Neural progenitor cell (in vitro differentiated cells): ENCODE data around the gene FHAD1.

ENCODE experiments used
- CTCF ChIP-seq: fragments of 200-600 bp; sonication (generic); IDR thresholded peaks from 2 replicates; pipeline ENCODE4 v1.5.1; 2017; ENCODE audit warnings: antibody characterized with exemption, mild to moderate bottlenecking
- EZH2 ChIP-seq: fragments of 200-600 bp; sonication (generic); IDR thresholded peaks from 2 replicates; pipeline ENCODE4 v1.6.1; 2017; ENCODE audit warnings: antibody characterized with exemption, mild to moderate bottlenecking, moderate library complexity
- EZH2phosphoT487 ChIP-seq: fragments of 200-600 bp; sonication (generic); IDR thresholded peaks from 2 replicates; pipeline ENCODE4 v1.6.1; 2017; ENCODE audit warnings: antibody characterized with exemption

GRCh38 chr1:15296585-15297321 is 49.7 kb downstream of the FHAD1 start:
- TF ChIP-seq CTCF (no peak), EZH2phosphoT487 (no peak), EZH2 (no peak)
